SK-N-MC (cell line): ENCODE data around the gene ZNF467.

ENCODE experiments used
- DNase-seq: peaks from one replicate; pipeline ENCODE4 v3.0.0-alpha.2; 2011; ENCODE audit warnings: low read depth, low spot score
- H3K27ac ChIP-seq: fragments of 200-600 bp; sonication (generic); 2 replicates; pipeline ENCODE4 v1.5.1; 2016; ENCODE audit warnings: mixed run types
- H3K36me3 ChIP-seq: fragments of 200-600 bp; sonication (generic); 2 replicates; pipeline ENCODE4 v1.6.1; 2017; ENCODE audit warnings: antibody characterized with exemption, low read length, mixed read lengths; ENCODE audit not compliant: insufficient read depth
- H3K4me3 ChIP-seq: fragments of 200-600 bp; sonication (generic); 2 replicates; pipeline ENCODE4 v1.5.1; 2016
- H3K9ac ChIP-seq: fragments of 200-600 bp; sonication (generic); 2 replicates; pipeline ENCODE4 v1.8.0; 2017; ENCODE audit warnings: mixed run types, mixed read lengths; ENCODE audit not compliant: insufficient read length
- H3K9me3 ChIP-seq: fragments of 200-600 bp; sonication (generic); 2 replicates; pipeline ENCODE4 v1.6.1; 2017; ENCODE audit warnings: low read depth, mild to moderate bottlenecking, antibody characterized with exemption, low read length, moderate library complexity, mixed read lengths
- EZH2 ChIP-seq: fragments of 200-600 bp; sonication (generic); IDR thresholded peaks from one replicate; pipeline ENCODE4 v1.6.1; 2017; ENCODE audit warnings: antibody characterized with exemption
- FOXP2 ChIP-seq: optimal IDR thresholded peaks from 2 replicates; pipeline ENCODE3; 2011; ENCODE audit warnings: mild to moderate bottlenecking, moderate library complexity; ENCODE audit not compliant: insufficient read depth; ENCODE audit errors: extremely low read length, control extremely low read depth
- POLR2AphosphoS5 ChIP-seq: IDR thresholded peaks from 2 replicates; pipeline ENCODE4 v1.6.1; 2012; ENCODE audit warnings: mild to moderate bottlenecking, low read depth, low read length, borderline replicate concordance

ZNF467 gene

DNA sequence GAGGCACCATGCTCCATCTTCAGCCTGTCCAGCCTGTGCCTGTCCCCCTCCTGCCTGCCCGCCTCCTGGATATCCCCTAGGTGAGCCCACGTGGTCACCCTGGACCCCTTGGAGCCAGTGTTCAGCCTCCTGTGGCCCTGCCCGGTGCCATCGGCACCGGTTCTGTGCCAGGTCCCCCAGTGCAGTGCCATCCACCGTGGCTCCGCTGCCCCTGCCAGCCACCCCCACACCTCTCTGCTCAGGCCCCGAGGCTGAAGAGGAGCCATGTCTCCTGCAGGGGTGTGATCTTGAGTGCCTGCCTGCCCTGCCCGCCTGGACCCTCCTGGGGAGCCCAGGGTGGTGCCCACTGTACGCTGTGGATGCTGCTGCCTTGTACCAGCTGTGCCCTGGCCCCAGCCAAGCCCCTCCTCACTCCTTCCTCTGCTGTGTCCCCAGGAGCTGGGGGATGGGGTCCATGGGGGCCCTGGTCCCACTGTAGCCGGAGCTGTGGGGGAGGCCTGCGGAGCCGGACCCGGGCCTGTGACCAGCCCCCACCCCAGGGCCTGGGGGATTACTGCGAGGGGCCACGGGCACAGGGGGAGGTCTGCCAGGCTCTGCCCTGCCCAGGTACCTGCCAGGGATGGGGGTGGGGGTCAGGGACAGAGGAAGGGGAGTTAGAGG, 38.6 kb upstream of the ZNF467 start:
- no peak overlapping the region for H3K4me3 ChIP-seq
- no peaks in the 10 kb centered on the region for H3K36me3 ChIP-seq
- DNase-seq: no peak
- no peak overlapping the region for H3K9ac ChIP-seq
- no peaks in the 10 kb centered on the region for H3K9me3 ChIP-seq
- TF ChIP-seq EZH2 (no peak), POLR2AphosphoS5 (no peak), FOXP2 (no peak)
- no peak overlapping the region for H3K27ac ChIP-seq

DNA sequence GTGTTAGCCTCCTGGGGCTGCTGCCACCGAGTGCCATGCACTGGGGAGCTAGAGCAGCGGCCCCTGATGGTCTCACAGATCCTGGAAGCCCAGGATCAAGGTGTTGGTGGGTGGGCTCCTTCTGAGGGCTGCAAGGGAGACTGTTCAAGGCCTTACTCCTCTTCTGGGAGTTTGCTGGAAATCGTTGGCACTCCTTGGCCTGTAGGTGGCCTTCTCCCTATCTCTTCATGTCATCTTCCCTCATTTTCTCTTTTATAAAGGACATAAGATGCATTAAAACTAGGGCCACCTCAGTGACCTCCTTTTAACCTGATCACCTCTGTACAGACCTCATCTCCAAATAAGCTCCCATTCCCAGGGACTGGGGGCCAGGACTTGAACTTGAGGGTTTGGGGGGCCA, 37.8 kb upstream of the ZNF467 start:
- Histone ChIP-seq H3K4me3 (no peak overlapping the region), H3K36me3 (no peaks in the 10 kb centered on the region), H3K9ac (no peak overlapping the region), H3K9me3 (no peaks in the 10 kb centered on the region), H3K27ac (no peak overlapping the region)
- DNase-seq: no peak
- no peak for TF ChIP-seq EZH2
- TF ChIP-seq FOXP2: no peak
- TF ChIP-seq POLR2AphosphoS5: no peak

DNA sequence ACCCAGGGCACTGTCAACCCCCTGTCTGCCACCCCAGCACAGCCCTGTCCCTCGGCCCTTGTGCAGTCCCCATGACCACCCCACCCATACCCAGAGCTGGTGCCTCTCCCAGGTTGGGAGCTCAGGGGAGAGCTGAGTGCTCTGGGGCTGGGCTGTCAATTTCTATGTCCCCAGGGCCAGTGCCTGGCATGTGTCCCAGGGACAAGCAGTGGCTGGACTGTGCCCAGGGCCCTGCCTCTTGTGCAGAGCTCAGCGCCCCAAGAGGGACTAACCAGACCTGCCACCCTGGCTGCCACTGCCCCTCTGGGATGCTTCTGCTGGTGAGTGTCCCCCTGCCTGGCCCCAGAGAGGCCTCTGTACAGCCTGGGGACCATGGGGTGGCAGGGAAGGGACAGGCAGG, 35.8 kb upstream of the ZNF467 start:
- no peaks in the 10 kb centered on the region for H3K36me3 ChIP-seq
- H3K27ac ChIP-seq: no peak overlapping the region
- no peak overlapping the region for H3K9ac ChIP-seq
- H3K9me3 ChIP-seq: no peaks in the 10 kb centered on the region
- DNase-seq: no peak
- TF ChIP-seq POLR2AphosphoS5: no peak
- TF ChIP-seq EZH2: no peak
- no peak for TF ChIP-seq FOXP2
- no peak overlapping the region for H3K4me3 ChIP-seq

DNA sequence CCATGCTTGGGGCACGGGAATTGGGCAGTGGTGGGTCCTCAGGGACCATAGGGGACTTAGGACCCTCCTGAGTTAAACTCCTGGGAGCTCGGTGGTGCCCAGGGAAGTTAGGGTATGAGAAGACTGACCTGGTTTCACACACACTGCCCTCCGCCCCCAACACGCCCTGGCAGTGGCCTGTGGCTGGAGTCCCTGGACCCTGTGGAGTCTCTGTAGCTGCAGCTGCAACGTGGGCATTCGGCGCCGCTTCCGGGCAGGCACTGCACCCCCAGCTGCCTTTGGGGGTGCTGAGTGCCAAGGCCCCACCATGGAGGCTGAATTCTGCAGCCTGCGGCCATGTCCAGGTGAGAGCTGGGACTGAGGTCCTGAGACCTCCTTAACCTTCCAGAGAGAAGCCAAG, 34.9 kb upstream of the ZNF467 start:
- no peak overlapping the region for H3K27ac ChIP-seq
- DNase-seq: no peak
- TF ChIP-seq POLR2AphosphoS5 (no peak), FOXP2 (no peak), EZH2 (no peak)
- no peaks in the 10 kb centered on the region for H3K36me3 ChIP-seq
- no peak overlapping the region for H3K9ac ChIP-seq
- H3K4me3 ChIP-seq: no peak overlapping the region
- H3K9me3 ChIP-seq: no peaks in the 10 kb centered on the region

DNA sequence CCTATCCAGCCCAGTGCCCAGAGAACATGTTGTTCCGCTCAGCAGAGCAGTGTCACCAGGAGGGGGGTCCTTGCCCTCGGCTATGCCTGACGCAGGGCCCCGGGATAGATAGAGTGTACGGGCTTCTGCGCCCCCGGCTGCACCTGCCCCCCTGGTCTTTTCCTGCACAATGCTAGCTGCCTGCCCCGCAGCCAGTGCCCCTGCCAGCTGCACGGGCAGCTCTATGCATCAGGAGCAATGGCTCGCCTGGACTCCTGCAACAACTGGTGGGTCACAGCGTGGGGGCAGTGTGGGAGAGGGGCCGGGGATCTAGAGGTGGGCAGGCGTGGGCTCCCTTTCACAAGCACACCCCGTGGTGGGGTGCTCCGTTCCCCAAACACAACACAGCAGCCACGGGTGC, 33.3 kb upstream of the ZNF467 start:
- H3K9ac ChIP-seq: no peak overlapping the region

DNA sequence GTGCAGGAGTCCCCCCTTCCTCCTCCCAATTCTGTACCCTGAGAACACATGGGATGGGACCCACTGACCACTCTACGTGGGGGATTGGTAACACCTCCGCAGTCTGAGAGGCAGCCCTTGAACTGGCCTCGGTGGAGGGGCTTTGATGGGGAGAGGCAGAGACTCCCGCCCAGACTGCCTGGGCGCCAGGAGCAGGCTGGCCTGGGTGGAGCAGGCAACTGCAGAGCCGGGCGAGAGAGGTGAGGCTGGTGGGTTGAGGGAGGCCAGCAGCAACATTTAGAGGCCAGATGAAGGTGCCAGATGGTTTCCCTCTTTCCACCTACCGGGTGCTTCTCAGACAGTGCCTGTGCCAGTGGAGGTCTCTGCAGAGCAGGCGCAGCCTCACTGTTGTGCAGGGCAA, 30.7 kb upstream of the ZNF467 start:
- no peak overlapping the region for H3K27ac ChIP-seq
- no peak for DNase-seq

More for the DNA sequence above, 33.3 kb upstream of the ZNF467 start:
- Histone ChIP-seq H3K36me3 (no peaks in the 10 kb centered on the region), H3K27ac (no peak overlapping the region), H3K4me3 (no peak overlapping the region), H3K9me3 (no peaks in the 10 kb centered on the region)
- DNase-seq: no peak
- no peak for TF ChIP-seq POLR2AphosphoS5
- no peak for TF ChIP-seq FOXP2
- no peak for TF ChIP-seq EZH2

DNA sequence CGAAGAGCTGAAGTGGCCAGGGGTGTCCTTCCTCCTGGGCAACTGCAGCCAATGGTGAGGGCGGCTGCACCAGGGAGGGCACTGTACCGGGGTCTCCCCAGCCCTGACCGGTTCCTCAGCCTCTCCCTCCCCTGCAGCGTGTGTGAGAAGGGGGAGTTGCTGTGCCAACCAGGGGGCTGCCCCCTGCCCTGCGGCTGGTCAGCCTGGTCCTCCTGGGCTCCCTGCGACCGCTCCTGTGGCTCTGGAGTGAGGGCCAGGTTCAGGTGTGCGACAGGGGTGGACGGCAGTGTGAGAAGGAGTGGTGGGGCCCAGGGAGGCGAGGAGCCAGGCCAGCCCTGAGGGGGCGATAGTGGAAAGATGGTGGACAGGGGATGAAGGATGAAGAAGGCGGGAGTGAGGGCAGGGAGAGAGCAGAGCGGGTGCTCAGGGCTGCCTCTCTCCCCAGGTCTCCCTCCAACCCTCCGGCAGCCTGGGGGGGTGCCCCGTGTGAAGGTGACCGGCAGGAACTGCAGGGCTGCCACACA, 30.2 kb upstream of the ZNF467 start:
- Histone ChIP-seq H3K27ac (no peak overlapping the region), H3K9me3 (no peaks in the 10 kb centered on the region), H3K9ac (no peak overlapping the region), H3K36me3 (no peaks in the 10 kb centered on the region), H3K4me3 (no peak overlapping the region)
- no peak for DNase-seq
- TF ChIP-seq POLR2AphosphoS5: no peak
- no peak for TF ChIP-seq FOXP2
- no peak for TF ChIP-seq EZH2

More for the DNA sequence above, 30.7 kb upstream of the ZNF467 start:
- Histone ChIP-seq H3K9me3 (no peaks in the 10 kb centered on the region), H3K9ac (no peak overlapping the region), H3K4me3 (no peak overlapping the region), H3K36me3 (no peaks in the 10 kb centered on the region)
- TF ChIP-seq FOXP2 (no peak), EZH2 (no peak), POLR2AphosphoS5 (no peak)

DNA sequence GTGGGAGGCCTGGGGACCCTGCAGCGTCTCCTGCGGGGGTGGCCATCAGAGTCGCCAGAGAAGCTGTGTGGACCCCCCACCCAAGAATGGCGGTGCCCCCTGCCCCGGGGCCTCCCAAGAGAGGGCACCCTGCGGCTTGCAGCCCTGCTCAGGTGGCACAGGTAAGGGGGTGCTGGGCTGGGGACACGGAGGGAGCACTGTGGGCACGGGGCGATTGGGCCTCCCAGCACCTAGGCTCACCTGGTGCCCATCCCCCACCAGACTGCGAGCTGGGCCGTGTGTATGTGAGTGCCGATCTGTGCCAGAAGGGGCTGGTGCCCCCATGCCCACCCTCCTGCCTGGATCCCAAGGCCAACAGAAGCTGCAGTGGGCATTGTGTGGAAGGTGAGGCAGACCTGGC, 29.6 kb upstream of the ZNF467 start:
- Histone ChIP-seq H3K27ac (no peak overlapping the region), H3K9me3 (no peaks in the 10 kb centered on the region), H3K9ac (no peak overlapping the region), H3K36me3 (no peaks in the 10 kb centered on the region), H3K4me3 (no peak overlapping the region)
- no peak for DNase-seq
- no peak for TF ChIP-seq FOXP2
- no peak for TF ChIP-seq POLR2AphosphoS5
- no peak for TF ChIP-seq EZH2

DNA sequence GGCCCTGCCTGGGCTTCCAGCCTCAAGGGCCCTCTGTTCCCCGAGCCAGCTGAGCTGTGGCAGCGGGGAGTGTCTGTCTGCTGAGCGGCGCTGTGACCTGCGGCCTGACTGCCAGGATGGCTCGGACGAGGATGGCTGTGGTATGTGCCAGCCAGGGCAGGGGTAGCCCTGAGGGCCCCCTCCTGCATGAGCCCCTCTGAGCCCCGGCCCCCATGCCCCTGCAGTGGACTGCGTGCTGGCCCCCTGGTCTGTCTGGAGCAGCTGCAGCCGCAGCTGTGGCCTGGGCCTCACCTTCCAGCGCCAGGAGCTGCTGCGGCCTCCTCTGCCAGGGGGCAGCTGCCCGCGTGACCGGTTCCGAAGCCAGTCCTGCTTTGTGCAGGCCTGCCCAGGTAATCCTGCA, 28.4 kb upstream of the ZNF467 start:
- TF ChIP-seq FOXP2 (no peak), EZH2 (no peak), POLR2AphosphoS5 (no peak)
- Histone ChIP-seq H3K9me3 (no peaks in the 10 kb centered on the region), H3K9ac (no peak overlapping the region), H3K4me3 (no peak overlapping the region), H3K27ac (no peak overlapping the region), H3K36me3 (no peaks in the 10 kb centered on the region)
- DNase-seq: no peak

DNA sequence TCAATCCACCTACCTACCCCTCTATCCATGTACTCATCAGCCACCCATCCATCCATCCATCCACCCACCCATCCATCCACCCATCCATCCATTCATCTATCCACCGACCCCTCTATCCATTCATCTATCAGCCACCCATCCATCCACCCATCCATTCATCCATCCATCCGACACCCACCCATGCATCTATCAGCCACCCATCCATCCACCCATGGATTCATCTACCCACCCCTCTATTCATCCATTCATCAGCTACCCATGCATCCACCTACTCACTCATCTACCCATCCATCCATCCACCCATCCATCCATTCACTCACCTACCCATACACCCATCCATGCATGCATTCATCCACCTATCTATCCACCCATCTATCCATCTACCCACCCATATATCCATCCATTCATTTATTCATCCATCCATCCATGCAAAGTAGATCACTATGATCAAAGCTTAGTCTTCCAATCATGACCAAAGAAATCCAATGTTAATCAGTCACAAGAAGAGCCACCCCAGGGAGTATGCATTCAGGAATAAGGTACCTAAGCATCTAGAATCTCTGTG, 27.7 kb upstream of the ZNF467 start:
- H3K27ac ChIP-seq: no peak overlapping the region
- no peak overlapping the region for H3K4me3 ChIP-seq
- DNase-seq: no peak
- TF ChIP-seq FOXP2 (no peak), EZH2 (no peak), POLR2AphosphoS5 (no peak)
- H3K9me3 ChIP-seq: no peaks in the 10 kb centered on the region
- H3K9ac ChIP-seq: no peak overlapping the region
- H3K36me3 ChIP-seq: no peaks in the 10 kb centered on the region
